ENCODE measurements around the gene PILRB.
"Not testable (repeated sequence)": the region's sequence is repeated elsewhere in the genome, so short reads cannot be mapped to it uniquely, and the experiment has no call there.

The PILRB gene

GRCh38 chr7:100380196-100380595 lies 22.3 kb downstream of the PILRB start:
- no peak for ATAC-seq (ENCODE audit: low read depth)
- H3K27ac ChIP-seq (ENCODE audit: poor library complexity, severe bottlenecking), result no peak overlapping the region

GRCh38 chr7:100381531-100382233 lies 23.8 kb downstream of the PILRB start:
- H3K4me3 ChIP-seq (ENCODE audit: severe bottlenecking), result not testable (repeated sequence)

More at GRCh38 chr7:100380196-100380595, 22.3 kb downstream of the PILRB start:
- H3K4me3 ChIP-seq (ENCODE audit: severe bottlenecking), result no peak overlapping the region
- H3K4me1 ChIP-seq (ENCODE audit: insufficient read depth, poor library complexity, severe bottlenecking), result no peaks in the 10 kb centered on the region
- no peaks in the 10 kb centered on the region for H3K36me3 ChIP-seq (ENCODE audit: low read depth)
- no peak for DNase-seq (ENCODE audit: low spot score)
- H3K27me3 ChIP-seq (ENCODE audit: insufficient read depth, poor library complexity, severe bottlenecking), result no peaks in the 10 kb centered on the region
- no peaks in the 10 kb centered on the region for H3K9me3 ChIP-seq (ENCODE audit: severe bottlenecking)
- TF ChIP-seq CTCF (IDR thresholded peaks at IDR 0.05; ENCODE audit: poor library complexity, severe bottlenecking), result no peak

GRCh38 chr7:100382234-100382853 lies 24.4 kb downstream of the PILRB start:
- H3K4me1 ChIP-seq (ENCODE audit: insufficient read depth, poor library complexity, severe bottlenecking), result not testable (repeated sequence)

More at GRCh38 chr7:100381531-100382233, 23.8 kb downstream of the PILRB start:
- not testable (repeated sequence) for ATAC-seq (ENCODE audit: low read depth); H3K36me3 ChIP-seq (ENCODE audit: low read depth); DNase-seq (ENCODE audit: low spot score); H3K4me1 ChIP-seq (ENCODE audit: insufficient read depth, poor library complexity, severe bottlenecking); H3K9me3 ChIP-seq (ENCODE audit: severe bottlenecking); H3K27me3 ChIP-seq (ENCODE audit: insufficient read depth, poor library complexity, severe bottlenecking); H3K27ac ChIP-seq (ENCODE audit: poor library complexity, severe bottlenecking)

GRCh38 chr7:100384628-100385294 lies 26.8 kb downstream of the PILRB start:
- Histone ChIP-seq H3K9me3 (ENCODE audit: severe bottlenecking) (no peaks in the 10 kb centered on the region), H3K36me3 (ENCODE audit: low read depth) (no peaks in the 10 kb centered on the region), H3K4me1 (ENCODE audit: insufficient read depth, poor library complexity, severe bottlenecking) (no peaks in the 10 kb centered on the region), H3K27me3 (ENCODE audit: insufficient read depth, poor library complexity, severe bottlenecking) (no peaks in the 10 kb centered on the region), H3K27ac (ENCODE audit: poor library complexity, severe bottlenecking) (no peak overlapping the region), H3K4me3 (ENCODE audit: severe bottlenecking) (no peak overlapping the region)
- no peak for DNase-seq (ENCODE audit: low spot score)
- TF ChIP-seq CTCF (IDR thresholded peaks at IDR 0.05; ENCODE audit: poor library complexity, severe bottlenecking), result no peak
- ATAC-seq (ENCODE audit: low read depth), result no peak

More at GRCh38 chr7:100382234-100382853, 24.4 kb downstream of the PILRB start:
- DNase-seq (ENCODE audit: low spot score); H3K27ac ChIP-seq (ENCODE audit: poor library complexity, severe bottlenecking); H3K27me3 ChIP-seq (ENCODE audit: insufficient read depth, poor library complexity, severe bottlenecking); H3K9me3 ChIP-seq (ENCODE audit: severe bottlenecking); H3K36me3 ChIP-seq (ENCODE audit: low read depth); ATAC-seq (ENCODE audit: low read depth); H3K4me3 ChIP-seq (ENCODE audit: severe bottlenecking): not testable (repeated sequence)

- no peak overlapping the region for H3K4me3 ChIP-seq (ENCODE audit: severe bottlenecking)
- H3K36me3 ChIP-seq (ENCODE audit: low read depth), result no peaks in the 10 kb centered on the region
- H3K27ac ChIP-seq (ENCODE audit: poor library complexity, severe bottlenecking), result no peak overlapping the region
- no peaks in the 10 kb centered on the region for H3K4me1 ChIP-seq (ENCODE audit: insufficient read depth, poor library complexity, severe bottlenecking)
- no peak for TF ChIP-seq CTCF (IDR thresholded peaks at IDR 0.05; ENCODE audit: poor library complexity, severe bottlenecking)
- DNase-seq (ENCODE audit: low spot score), result no peak
- no peaks in the 10 kb centered on the region for H3K9me3 ChIP-seq (ENCODE audit: severe bottlenecking)
- H3K27me3 ChIP-seq (ENCODE audit: insufficient read depth, poor library complexity, severe bottlenecking), result no peaks in the 10 kb centered on the region
- no peak for ATAC-seq (ENCODE audit: low read depth)
Observed at GRCh38 chr7:100386940-100387339, 29.0 kb downstream of the PILRB start.

Measured in RWPE2 (cell line).